ENCODE data around the gene PPBP.

The PPBP gene

DNA sequence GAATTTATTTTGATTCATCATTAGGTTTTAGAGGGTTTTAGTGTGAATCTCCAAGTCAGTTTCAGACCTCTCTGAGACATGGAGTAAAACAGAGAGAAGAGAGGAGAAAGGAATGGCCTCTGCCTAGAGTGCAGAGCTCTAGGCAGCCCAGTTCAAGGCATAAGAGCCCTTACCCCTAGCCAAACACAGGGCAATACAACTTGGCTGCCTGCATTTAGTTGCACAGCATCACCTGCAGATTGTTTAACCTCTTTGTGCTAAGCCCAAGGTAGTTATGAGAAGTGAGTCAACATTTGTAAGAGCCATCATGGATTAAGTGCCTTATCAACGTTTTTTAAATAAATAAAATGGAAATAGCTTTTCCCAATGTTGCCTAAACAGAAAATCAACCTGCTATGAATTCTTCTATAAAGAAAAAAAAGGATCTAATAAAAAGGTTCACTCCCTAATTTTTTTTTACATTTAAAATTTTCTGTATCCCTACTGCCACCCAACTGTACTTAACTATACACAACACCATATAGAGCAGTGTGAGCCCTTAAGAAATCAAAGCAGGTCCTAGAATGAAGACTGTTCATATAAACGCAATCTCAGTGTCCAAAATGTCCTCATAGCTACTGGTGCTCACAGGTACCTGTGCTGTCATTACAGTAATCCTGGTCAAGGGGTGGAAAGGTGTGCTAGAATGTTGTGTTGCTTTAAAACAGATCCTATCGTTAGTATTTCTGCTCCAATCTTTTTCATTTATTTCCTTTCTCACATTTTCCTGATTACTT is 42.1 kb downstream of the PPBP start:
- Histone ChIP-seq H3K4me3 (ENCODE audit: low read depth in 1 of 2, low read length in 2 of 2) (no peak overlapping the region), H3K27me3 (ENCODE audit: insufficient read depth, low read length, poor library complexity) (no peaks in the 10 kb centered on the region), H3K9ac (ENCODE audit: low read depth, low read length) (no peak overlapping the region), H4K20me1 (ENCODE audit: insufficient read depth, low read length) (no peaks in the 10 kb centered on the region), H3K27ac (ENCODE audit: low read length) (no peak overlapping the region), H3K4me2 (ENCODE audit: insufficient read depth, low read length) (no peak overlapping the region), H3K79me2 (ENCODE audit: insufficient read depth, low read length) (no peaks in the 10 kb centered on the region), H3K9me3 (ENCODE audit: insufficient read depth, low read length, severe bottlenecking) (no peaks in the 10 kb centered on the region), H3K4me1 (ENCODE audit: insufficient read depth, low read length) (no peaks in the 10 kb centered on the region), H3K36me3 (ENCODE audit: insufficient read depth, low read length) (no peaks in the 10 kb centered on the region), H2AFZ (ENCODE audit: low read depth, low read length) (no peak overlapping the region)
- TF ChIP-seq EZH2 (IDR thresholded peaks at IDR 0.05; ENCODE audit: borderline replicate concordance, low read depth, low read length, severe bottlenecking): no peak
- TF ChIP-seq, protein P1, sequence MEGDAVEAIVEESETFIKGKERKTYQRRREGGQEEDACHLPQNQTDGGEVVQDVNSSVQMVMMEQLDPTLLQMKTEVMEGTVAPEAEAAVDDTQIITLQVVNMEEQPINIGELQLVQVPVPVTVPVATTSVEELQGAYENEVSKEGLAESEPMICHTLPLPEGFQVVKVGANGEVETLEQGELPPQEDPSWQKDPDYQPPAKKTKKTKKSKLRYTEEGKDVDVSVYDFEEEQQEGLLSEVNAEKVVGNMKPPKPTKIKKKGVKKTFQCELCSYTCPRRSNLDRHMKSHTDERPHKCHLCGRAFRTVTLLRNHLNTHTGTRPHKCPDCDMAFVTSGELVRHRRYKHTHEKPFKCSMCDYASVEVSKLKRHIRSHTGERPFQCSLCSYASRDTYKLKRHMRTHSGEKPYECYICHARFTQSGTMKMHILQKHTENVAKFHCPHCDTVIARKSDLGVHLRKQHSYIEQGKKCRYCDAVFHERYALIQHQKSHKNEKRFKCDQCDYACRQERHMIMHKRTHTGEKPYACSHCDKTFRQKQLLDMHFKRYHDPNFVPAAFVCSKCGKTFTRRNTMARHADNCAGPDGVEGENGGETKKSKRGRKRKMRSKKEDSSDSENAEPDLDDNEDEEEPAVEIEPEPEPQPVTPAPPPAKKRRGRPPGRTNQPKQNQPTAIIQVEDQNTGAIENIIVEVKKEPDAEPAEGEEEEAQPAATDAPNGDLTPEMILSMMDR (IDR thresholded peaks at IDR 0.05; ENCODE audit: borderline replicate concordance, extremely low read depth, low read length, poor library complexity, severe bottlenecking): no peak
- no peak for DNase-seq
- no peak for ATAC-seq (ENCODE audit: insufficient read depth, low read depth)

DNA sequence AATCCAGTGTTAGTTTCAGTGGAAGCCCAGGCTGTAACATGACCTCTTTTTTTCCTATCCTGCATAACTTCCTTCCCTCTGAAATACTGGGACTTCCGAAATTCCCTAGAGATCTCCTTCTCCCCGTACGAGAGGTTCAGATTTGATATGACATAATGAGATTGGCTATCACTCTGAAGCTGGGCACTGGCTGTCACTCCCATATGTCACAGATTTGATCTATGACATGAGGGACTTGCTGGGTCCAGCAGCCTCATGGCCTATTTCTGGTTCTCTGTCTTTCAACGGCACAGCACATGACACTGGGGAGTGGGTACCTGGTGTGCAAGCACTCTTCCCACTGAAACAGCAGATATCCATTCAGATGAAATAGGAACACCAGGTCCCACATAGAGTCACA is 42.9 kb downstream of the PPBP start:
- no peak for DNase-seq
- no peaks in the 10 kb centered on the region for H3K36me3 ChIP-seq (ENCODE audit: insufficient read depth, low read length)
- no peak for ATAC-seq (ENCODE audit: insufficient read depth, low read depth)
- H4K20me1 ChIP-seq (ENCODE audit: insufficient read depth, low read length): no peaks in the 10 kb centered on the region
- H3K9ac ChIP-seq (ENCODE audit: low read depth, low read length): no peak overlapping the region
- no peaks in the 10 kb centered on the region for H3K4me1 ChIP-seq (ENCODE audit: insufficient read depth, low read length)
- H3K79me2 ChIP-seq (ENCODE audit: insufficient read depth, low read length): no peaks in the 10 kb centered on the region
- no peak overlapping the region for H3K4me2 ChIP-seq (ENCODE audit: insufficient read depth, low read length)
- no peak overlapping the region for H3K27ac ChIP-seq (ENCODE audit: low read length)
- H3K9me3 ChIP-seq (ENCODE audit: insufficient read depth, low read length, severe bottlenecking): no peaks in the 10 kb centered on the region
- H3K4me3 ChIP-seq (ENCODE audit: low read depth in 1 of 2, low read length in 2 of 2): no peak overlapping the region
- no peak for TF ChIP-seq EZH2 (IDR thresholded peaks at IDR 0.05; ENCODE audit: borderline replicate concordance, low read depth, low read length, severe bottlenecking)
- TF ChIP-seq, protein P1 (IDR thresholded peaks at IDR 0.05; ENCODE audit: borderline replicate concordance, extremely low read depth, low read length, poor library complexity, severe bottlenecking): no peak
- H3K27me3 ChIP-seq (ENCODE audit: insufficient read depth, low read length, poor library complexity): no peaks in the 10 kb centered on the region
- H2AFZ ChIP-seq (ENCODE audit: low read depth, low read length): no peak overlapping the region

DNA sequence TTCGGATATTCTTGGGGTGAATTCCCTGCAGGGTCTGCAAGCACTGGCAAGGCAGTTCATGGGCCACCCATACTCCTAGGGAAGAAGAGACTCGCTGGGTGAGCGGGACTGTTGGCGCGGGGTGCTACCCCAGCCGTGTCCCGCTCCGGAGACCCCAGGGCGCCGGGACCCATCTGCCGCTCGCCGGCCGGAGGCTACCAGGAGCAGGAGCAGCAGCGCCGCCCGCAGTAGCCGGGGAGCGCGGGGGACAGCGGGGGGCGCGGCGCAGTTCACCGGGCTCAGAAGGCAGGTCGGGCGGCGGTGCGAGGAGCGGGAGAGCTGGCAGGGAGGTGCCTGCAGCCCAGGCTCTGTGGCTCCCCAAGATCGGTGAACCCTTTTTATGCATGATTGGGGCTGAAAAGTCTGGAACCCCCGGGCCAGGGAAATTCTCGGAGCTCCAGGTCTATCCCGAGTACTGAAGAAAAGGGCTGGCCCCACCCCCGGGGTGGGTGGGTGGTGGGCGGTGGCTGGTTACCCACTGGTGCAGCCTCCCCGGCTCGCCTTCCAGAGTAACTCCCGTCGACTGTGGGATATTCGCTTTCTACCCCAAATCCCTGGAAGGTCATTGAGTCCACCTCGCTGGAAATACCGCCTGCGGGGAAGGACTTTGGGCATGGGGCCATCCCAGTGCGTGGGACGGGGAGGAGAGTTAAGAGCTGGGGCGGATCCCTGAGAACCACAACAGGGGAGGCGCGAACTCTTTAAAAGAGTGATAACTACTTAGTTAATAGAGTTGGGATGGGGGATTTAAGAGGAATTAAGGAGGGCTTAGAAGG is 43.7 kb downstream of the PPBP start:
- Histone ChIP-seq H3K27ac (ENCODE audit: low read length) (no peak overlapping the region), H3K36me3 (ENCODE audit: insufficient read depth, low read length) (no peaks in the 10 kb centered on the region), H2AFZ (ENCODE audit: low read depth, low read length) (no peak overlapping the region), H3K4me2 (ENCODE audit: insufficient read depth, low read length) (no peak overlapping the region), H3K27me3 (ENCODE audit: insufficient read depth, low read length, poor library complexity) (no peaks in the 10 kb centered on the region), H3K4me1 (ENCODE audit: insufficient read depth, low read length) (no peaks in the 10 kb centered on the region), H3K9me3 (ENCODE audit: insufficient read depth, low read length, severe bottlenecking) (no peaks in the 10 kb centered on the region), H4K20me1 (ENCODE audit: insufficient read depth, low read length) (no peaks in the 10 kb centered on the region), H3K9ac (ENCODE audit: low read depth, low read length) (no peak overlapping the region), H3K4me3 (ENCODE audit: low read depth in 1 of 2, low read length in 2 of 2) (no peak overlapping the region), H3K79me2 (ENCODE audit: insufficient read depth, low read length) (no peaks in the 10 kb centered on the region)
- no peak for DNase-seq
- TF ChIP-seq, protein P1 (IDR thresholded peaks at IDR 0.05; ENCODE audit: borderline replicate concordance, extremely low read depth, low read length, poor library complexity, severe bottlenecking): no peak
- no peak for TF ChIP-seq EZH2 (IDR thresholded peaks at IDR 0.05; ENCODE audit: borderline replicate concordance, low read depth, low read length, severe bottlenecking)
- no peak for ATAC-seq (ENCODE audit: insufficient read depth, low read depth)

Measured in DND-41 (cell line).